ENCODE measurements around the gene CFDP1. TPM values are rescaled to one million over a fixed set of nuclear protein-coding genes. Genes with fewer than 3 reads are reported as not detected.

CFDP1 gene
- polyA plus RNA-seq, 3 donors = 12.9 to 23.2 (median 19.0) TPM

GRCh38 chr16:75288181-75288580, 145.1 kb downstream of the CFDP1 start:
- H3K4me2 ChIP-seq (replicated peaks; ENCODE audit: extremely low read depth, low read length, poor library complexity, severe bottlenecking) = no peak overlapping the region

GRCh38 chr16:75287708-75288107, 145.6 kb downstream of the CFDP1 start:
- Mint-ChIP-seq H3K27ac (no peak overlapping the region), H3K4me3 (no peak overlapping the region), H3K36me3 (peaks cover 35 to 50% of the 10 kb centered on the region in 2 donors), H3K27me3 (ENCODE audit: low read depth in 3 of 3) (peaks cover 21 to 73% (median 32%) of the 10 kb centered on the region in 3 donors), H3K9me3 (peaks cover 0 to 8% (median 6%) of the 10 kb centered on the region in 7 donors), H3K4me1 (no peaks in the 10 kb centered on the region)
- H3K4me3 ChIP-seq (replicated peaks in 1 of 3; ENCODE audit: low read depth in 2 of 3, low read length in 3 of 3) = no peak overlapping the region
- H2AFZ ChIP-seq (ENCODE audit: insufficient read depth, low read depth, low read length, poor library complexity, severe bottlenecking) = no peak overlapping the region
- no peak overlapping the region for H3K9ac ChIP-seq (ENCODE audit: insufficient read depth, low read length, poor library complexity, severe bottlenecking)
- H3K79me2 ChIP-seq (ENCODE audit: insufficient read depth, low read length) = no peaks in the 10 kb centered on the region
- no peaks in the 10 kb centered on the region for H4K20me1 ChIP-seq (ENCODE audit: insufficient read depth, low read length)
- intact Hi-C loops (cut with micrococcal nuclease) = no loop called here
- peaks cover 0 to 14% of the 10 kb centered on the region in 2 donors for H3K27me3 ChIP-seq (ENCODE audit: control insufficient read depth in 2 of 2, insufficient read depth in 2 of 2, low read length in 2 of 2)
- no peak for DNase-seq
- H3K36me3 ChIP-seq (replicated peaks in 1 of 2; ENCODE audit: control insufficient read depth in 1 of 2, insufficient read depth in 2 of 2, low read length in 2 of 2) = peaks cover 0 to 17% of the 10 kb centered on the region in 2 donors
- WGBS (ENCODE audit: insufficient coverage) = 96% methylated on average over 5 of the region's 5 CpGs
- no peak overlapping the region for H3K27ac ChIP-seq (ENCODE audit: low read depth in 1 of 2, low read length in 2 of 2)
- no peaks in the 10 kb centered on the region for H3K4me1 ChIP-seq (ENCODE audit: control insufficient read depth in 1 of 2, insufficient read depth in 2 of 2, low read length in 2 of 2)
- H3K4me2 ChIP-seq (replicated peaks; ENCODE audit: extremely low read depth, low read length, poor library complexity, severe bottlenecking) = no peak overlapping the region
- TF ChIP-seq CTCF (IDR thresholded peaks at IDR 0.05) = no peak
- peaks cover 0 to 3% of the 10 kb centered on the region in 2 donors for H3K9me3 ChIP-seq (replicated peaks in 1 of 2; ENCODE audit: control insufficient read depth in 1 of 2, insufficient read depth in 1 of 2, low read length in 2 of 2)

More at GRCh38 chr16:75288181-75288580, 145.1 kb downstream of the CFDP1 start:
- H3K4me1 Mint-ChIP-seq = no peaks in the 10 kb centered on the region
- no peaks in the 10 kb centered on the region for H4K20me1 ChIP-seq (ENCODE audit: insufficient read depth, low read length)
- H3K4me3 Mint-ChIP-seq = peak overlapping the region in 1 of 2 donors; percentile 35
- peaks cover 0 to 12% of the 10 kb centered on the region in 2 donors for H3K27me3 ChIP-seq (ENCODE audit: control insufficient read depth in 2 of 2, insufficient read depth in 2 of 2, low read length in 2 of 2)
- no peaks in the 10 kb centered on the region for H3K4me1 ChIP-seq (ENCODE audit: control insufficient read depth in 1 of 2, insufficient read depth in 2 of 2, low read length in 2 of 2)
- H3K9me3 ChIP-seq (replicated peaks in 1 of 2; ENCODE audit: control insufficient read depth in 1 of 2, insufficient read depth in 1 of 2, low read length in 2 of 2) = peaks cover 0 to 3% of the 10 kb centered on the region in 2 donors
- H3K9ac ChIP-seq (ENCODE audit: insufficient read depth, low read length, poor library complexity, severe bottlenecking) = no peak overlapping the region
- WGBS (ENCODE audit: insufficient coverage) = 81% methylated on average over 3 of the region's 7 CpGs
- intact Hi-C loops (cut with micrococcal nuclease) = no loop called here
- H2AFZ ChIP-seq (ENCODE audit: insufficient read depth, low read depth, low read length, poor library complexity, severe bottlenecking) = no peak overlapping the region
- H3K79me2 ChIP-seq (ENCODE audit: insufficient read depth, low read length) = no peaks in the 10 kb centered on the region
- no peak overlapping the region for H3K27ac ChIP-seq (ENCODE audit: low read depth in 1 of 2, low read length in 2 of 2)
- H3K27me3 Mint-ChIP-seq (ENCODE audit: low read depth in 3 of 3) = peaks cover 22 to 69% (median 28%) of the 10 kb centered on the region in 3 donors
- peaks cover 40 to 55% of the 10 kb centered on the region in 2 donors for H3K36me3 Mint-ChIP-seq
- TF ChIP-seq CTCF (IDR thresholded peaks at IDR 0.05) = no peak
- H3K4me3 ChIP-seq (replicated peaks in 1 of 3; ENCODE audit: low read depth in 2 of 3, low read length in 3 of 3) = no peak overlapping the region
- peaks cover 1 to 21% of the 10 kb centered on the region in 2 donors for H3K36me3 ChIP-seq (replicated peaks in 1 of 2; ENCODE audit: control insufficient read depth in 1 of 2, insufficient read depth in 2 of 2, low read length in 2 of 2)
- DNase-seq = no peak
- H3K9me3 Mint-ChIP-seq = peaks cover 0 to 8% (median 6%) of the 10 kb centered on the region in 7 donors
- no peak overlapping the region for H3K27ac Mint-ChIP-seq

Measured in CD14-positive monocyte (primary cell).